ENCODE results near the gene IRF5. TPM values are rescaled to one million over a fixed set of nuclear protein-coding genes. Genes with fewer than 3 reads are reported as not detected.
A peak's percentile ranks its signal among the peaks of the same experiment; 100 is the strongest.

IRF5 gene
- total RNA-seq, 1 experiment from 2014 or later = 8.8 TPM

DNA sequence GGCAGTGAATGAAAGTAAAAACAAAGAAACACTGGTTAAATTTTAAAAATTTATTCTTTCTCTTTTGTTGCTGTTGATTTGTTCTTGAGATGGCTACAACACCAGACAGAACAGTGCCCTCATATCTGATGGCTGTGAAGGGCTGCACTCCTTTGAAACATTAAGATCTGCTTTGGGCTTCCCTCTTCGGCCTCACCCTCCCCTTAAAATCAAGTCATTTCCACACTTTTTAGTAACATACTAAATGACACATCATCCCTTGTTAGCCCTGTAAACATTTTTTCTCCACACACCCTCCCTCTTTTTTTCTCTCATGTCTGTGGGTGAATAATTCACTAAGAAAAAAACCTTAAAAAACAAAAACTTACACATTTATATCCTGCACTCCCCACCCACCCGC is 16.4 kb downstream of the IRF5 start:
- peaks cover 39% of the 10 kb centered on the region for H3K36me3 ChIP-seq (ENCODE audit: control insufficient read depth, insufficient read depth, low read length)
- ATAC-seq = no peak

GRCh38 chr7:128954830-128955802 is 17.4 kb downstream of the IRF5 start:
- ATAC-seq = no peak
- CTCF ChIA-PET = no interaction called here
- no peak for TF ChIP-seq POLR2AphosphoS5 (IDR thresholded peaks at IDR 0.05; ENCODE audit: low read depth, low read length)
- no peak for TF ChIP-seq SIN3A (IDR thresholded peaks at IDR 0.05; ENCODE audit: borderline replicate concordance, insufficient read depth, low read depth, low read length)
- TF ChIP-seq, protein P1, sequence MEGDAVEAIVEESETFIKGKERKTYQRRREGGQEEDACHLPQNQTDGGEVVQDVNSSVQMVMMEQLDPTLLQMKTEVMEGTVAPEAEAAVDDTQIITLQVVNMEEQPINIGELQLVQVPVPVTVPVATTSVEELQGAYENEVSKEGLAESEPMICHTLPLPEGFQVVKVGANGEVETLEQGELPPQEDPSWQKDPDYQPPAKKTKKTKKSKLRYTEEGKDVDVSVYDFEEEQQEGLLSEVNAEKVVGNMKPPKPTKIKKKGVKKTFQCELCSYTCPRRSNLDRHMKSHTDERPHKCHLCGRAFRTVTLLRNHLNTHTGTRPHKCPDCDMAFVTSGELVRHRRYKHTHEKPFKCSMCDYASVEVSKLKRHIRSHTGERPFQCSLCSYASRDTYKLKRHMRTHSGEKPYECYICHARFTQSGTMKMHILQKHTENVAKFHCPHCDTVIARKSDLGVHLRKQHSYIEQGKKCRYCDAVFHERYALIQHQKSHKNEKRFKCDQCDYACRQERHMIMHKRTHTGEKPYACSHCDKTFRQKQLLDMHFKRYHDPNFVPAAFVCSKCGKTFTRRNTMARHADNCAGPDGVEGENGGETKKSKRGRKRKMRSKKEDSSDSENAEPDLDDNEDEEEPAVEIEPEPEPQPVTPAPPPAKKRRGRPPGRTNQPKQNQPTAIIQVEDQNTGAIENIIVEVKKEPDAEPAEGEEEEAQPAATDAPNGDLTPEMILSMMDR (IDR thresholded peaks at IDR 0.05) = no peak
- no peak for TF ChIP-seq REST (IDR thresholded peaks at IDR 0.05; ENCODE audit: insufficient read depth in 1 of 2, low read depth in 2 of 2, low read length in 1 of 2)
- no peak for TF ChIP-seq TCF7L2 (IDR thresholded peaks at IDR 0.05; ENCODE audit: low read depth, low read length)
- Histone ChIP-seq H3K4me1 (ENCODE audit: control insufficient read depth, insufficient read depth, low read length) (no peaks in the 10 kb centered on the region), H3K4me3 (ENCODE audit: low read depth in 2 of 2, low read length in 2 of 2) (no peak overlapping the region), H3K27me3 (ENCODE audit: control insufficient read depth, insufficient read depth, low read length) (no peaks in the 10 kb centered on the region), H3K9me3 (ENCODE audit: control insufficient read depth, insufficient read depth, low read depth, low read length) (no peaks in the 10 kb centered on the region), H3K27ac (ENCODE audit: low read length) (no peak overlapping the region), H3K36me3 (ENCODE audit: control insufficient read depth, insufficient read depth, low read length) (peaks cover 40% of the 10 kb centered on the region)
- TSS peak; percentile 67 for BruUV-seq (replicated peaks)
- POLR2A ChIA-PET = interaction anchor here (0.5 kb wide), 1 partner anchor 585 kb away, joined by 4 read pairs; no protein-coding TSS in a partner anchor
- DNase-seq (ENCODE audit: low read depth, low spot score) = no peak
- in situ Hi-C loops (cut with HindIII; ENCODE audit: low pct_unique_long_range_greater_than_20kb, low sequenced_read_pairs) (no loop called here), intact Hi-C loops (cut with micrococcal nuclease; ENCODE audit: unreplicated experiment) (no loop called here)

More for the DNA sequence above, 16.4 kb downstream of the IRF5 start:
- no peaks in the 10 kb centered on the region for H3K9me3 ChIP-seq (ENCODE audit: control insufficient read depth, insufficient read depth, low read depth, low read length)
- H3K4me3 ChIP-seq (ENCODE audit: low read depth in 2 of 2, low read length in 2 of 2) = no peak overlapping the region
- H3K27ac ChIP-seq (ENCODE audit: low read length) = no peak overlapping the region
- H3K27me3 ChIP-seq (ENCODE audit: control insufficient read depth, insufficient read depth, low read length) = no peaks in the 10 kb centered on the region
- ChIA-PET CTCF (no interaction called here), POLR2A (interaction anchor here (0.8 kb wide), 1 partner anchor 513 kb away, joined by 4 read pairs; no protein-coding TSS in a partner anchor)
- no peak for DNase-seq (ENCODE audit: low read depth, low spot score)
- no peaks in the 10 kb centered on the region for H3K4me1 ChIP-seq (ENCODE audit: control insufficient read depth, insufficient read depth, low read length)
- intact Hi-C loops (cut with micrococcal nuclease; ENCODE audit: unreplicated experiment) (no loop called here), in situ Hi-C loops (cut with HindIII; ENCODE audit: low pct_unique_long_range_greater_than_20kb, low sequenced_read_pairs) (no loop called here)
- BruUV-seq (replicated peaks) = no TSS peak
- TF ChIP-seq REST (IDR thresholded peaks at IDR 0.05; ENCODE audit: insufficient read depth in 1 of 2, low read depth in 2 of 2, low read length in 1 of 2) (no peak), POLR2AphosphoS5 (IDR thresholded peaks at IDR 0.05; ENCODE audit: low read depth, low read length) (no peak), SIN3A (IDR thresholded peaks at IDR 0.05; ENCODE audit: borderline replicate concordance, insufficient read depth, low read depth, low read length) (no peak), TCF7L2 (IDR thresholded peaks at IDR 0.05; ENCODE audit: low read depth, low read length) (no peak)
- TF ChIP-seq, protein P1 (IDR thresholded peaks at IDR 0.05) = no peak
